Trophoblast cell (in vitro differentiated cells and primary cell): Measurements from ENCODE around the gene SAP30BP.

Experiments used
- DNase-seq, 2 donors: peaks; one replicate each; pipeline ENCODE4 v3.0.0-alpha.2; 2016
- H2AFZ ChIP-seq: 2 replicates; pipeline ENCODE4 v1.6.1; 2013; ENCODE audit warnings: low read length, moderate library complexity, mild to moderate bottlenecking; ENCODE audit not compliant: insufficient read depth, poor library complexity
- H2AK5ac ChIP-seq: 2 replicates; pipeline ENCODE4 v1.6.1; 2013; ENCODE audit warnings: mild to moderate bottlenecking, low read length
- H2BK120ac ChIP-seq: 2 replicates; pipeline ENCODE4 v1.6.1; 2013; ENCODE audit warnings: low read length, mild to moderate bottlenecking, moderate library complexity; ENCODE audit not compliant: insufficient read depth, poor library complexity
- H2BK12ac ChIP-seq: 2 replicates; pipeline ENCODE4 v1.6.1; 2013; ENCODE audit warnings: mild to moderate bottlenecking, low read length, moderate library complexity
- H2BK5ac ChIP-seq: 2 replicates; pipeline ENCODE4 v1.6.1; 2013; ENCODE audit warnings: low read length, low read depth, moderate library complexity, mild to moderate bottlenecking; ENCODE audit not compliant: poor library complexity
- H3K14ac ChIP-seq: 2 replicates; pipeline ENCODE4 v1.6.1; 2013; ENCODE audit warnings: mild to moderate bottlenecking, low read length
- H3K18ac ChIP-seq: 2 replicates; pipeline ENCODE4 v1.6.1; 2013; ENCODE audit warnings: mild to moderate bottlenecking, low read length
- H3K23ac ChIP-seq: 2 replicates; pipeline ENCODE4 v1.6.1; 2013; ENCODE audit warnings: low read length
- H3K27ac ChIP-seq: 2 replicates; pipeline ENCODE4 v1.5.1; 2013; ENCODE audit warnings: low read depth, mild to moderate bottlenecking, inconsistent platforms, low read length, moderate library complexity
- H3K27me3 ChIP-seq: 2 replicates; pipeline ENCODE4 v1.6.1; 2013; ENCODE audit warnings: inconsistent platforms, mild to moderate bottlenecking, low read length, moderate library complexity; ENCODE audit not compliant: insufficient read depth
- H3K36me3 ChIP-seq, 2 experiments: 1 replicate in 1 of 2; 2 replicates in 1 of 2; pipeline ENCODE4 v1.6.1; 2013; ENCODE audit warnings: low read length in 2 of 2, mild to moderate bottlenecking in 2 of 2, moderate library complexity in 1 of 2; ENCODE audit not compliant: insufficient read depth in 2 of 2, control insufficient read depth in 1 of 2
- H3K4ac ChIP-seq: 2 replicates; pipeline ENCODE4 v1.6.1; 2013; ENCODE audit warnings: low read depth, mild to moderate bottlenecking, low read length, moderate library complexity
- H3K4me1 ChIP-seq, 2 experiments: 1 replicate in 1 of 2; 2 replicates in 1 of 2; pipeline ENCODE4 v1.6.1; 2013; ENCODE audit warnings: low read length in 2 of 2, mild to moderate bottlenecking in 2 of 2, moderate library complexity in 1 of 2; ENCODE audit not compliant: insufficient read depth in 2 of 2, control insufficient read depth in 1 of 2
- H3K4me2 ChIP-seq: 2 replicates; pipeline ENCODE4 v1.6.1; 2013; ENCODE audit warnings: inconsistent platforms, mild to moderate bottlenecking, low read length, moderate library complexity
- H3K4me3 ChIP-seq: 2 replicates; pipeline ENCODE4 v1.5.1; 2013; ENCODE audit warnings: mild to moderate bottlenecking, low read depth, low read length, inconsistent platforms
- H3K79me1 ChIP-seq: one replicate; pipeline ENCODE4 v1.6.1; 2013; ENCODE audit warnings: low read length
- H3K79me2 ChIP-seq: 2 replicates; pipeline ENCODE4 v1.6.1; 2013; ENCODE audit warnings: low read length, mild to moderate bottlenecking; ENCODE audit not compliant: control insufficient read depth, insufficient read depth, poor library complexity
- H3K9ac ChIP-seq: 2 replicates; pipeline ENCODE4 v1.6.1; 2013; ENCODE audit warnings: mild to moderate bottlenecking, low read length
- H3K9me3 ChIP-seq: 2 replicates; pipeline ENCODE4 v1.6.1; 2013; ENCODE audit warnings: low read depth, mild to moderate bottlenecking, control low read depth, inconsistent platforms, low read length; ENCODE audit not compliant: insufficient read depth
- H4K12ac ChIP-seq: 2 replicates; pipeline ENCODE4 v1.6.1; 2013; ENCODE audit warnings: low read depth, mild to moderate bottlenecking, low read length, moderate library complexity
- H4K8ac ChIP-seq: 2 replicates; pipeline ENCODE4 v1.6.1; 2013; ENCODE audit warnings: low read depth, mild to moderate bottlenecking, low read length, moderate library complexity
- H4K91ac ChIP-seq: one replicate; pipeline ENCODE4 v1.6.1; 2013; ENCODE audit warnings: low read depth, mild to moderate bottlenecking, low read length, moderate library complexity
- whole genome bisulfite sequencing: extraction: QIAGEN DNeasy Blood & Tissue Kit; methylation state at CpG from one replicate; pipeline ENCODE4 v1.1.7; 2013; ENCODE audit warnings: missing lambda C conversion rate; ENCODE audit not compliant: insufficient read length, insufficient coverage; ENCODE audit errors: extremely low coverage; 5-methylcytosine and 5-hydroxymethylcytosine counted together

SAP30BP gene

DNA sequence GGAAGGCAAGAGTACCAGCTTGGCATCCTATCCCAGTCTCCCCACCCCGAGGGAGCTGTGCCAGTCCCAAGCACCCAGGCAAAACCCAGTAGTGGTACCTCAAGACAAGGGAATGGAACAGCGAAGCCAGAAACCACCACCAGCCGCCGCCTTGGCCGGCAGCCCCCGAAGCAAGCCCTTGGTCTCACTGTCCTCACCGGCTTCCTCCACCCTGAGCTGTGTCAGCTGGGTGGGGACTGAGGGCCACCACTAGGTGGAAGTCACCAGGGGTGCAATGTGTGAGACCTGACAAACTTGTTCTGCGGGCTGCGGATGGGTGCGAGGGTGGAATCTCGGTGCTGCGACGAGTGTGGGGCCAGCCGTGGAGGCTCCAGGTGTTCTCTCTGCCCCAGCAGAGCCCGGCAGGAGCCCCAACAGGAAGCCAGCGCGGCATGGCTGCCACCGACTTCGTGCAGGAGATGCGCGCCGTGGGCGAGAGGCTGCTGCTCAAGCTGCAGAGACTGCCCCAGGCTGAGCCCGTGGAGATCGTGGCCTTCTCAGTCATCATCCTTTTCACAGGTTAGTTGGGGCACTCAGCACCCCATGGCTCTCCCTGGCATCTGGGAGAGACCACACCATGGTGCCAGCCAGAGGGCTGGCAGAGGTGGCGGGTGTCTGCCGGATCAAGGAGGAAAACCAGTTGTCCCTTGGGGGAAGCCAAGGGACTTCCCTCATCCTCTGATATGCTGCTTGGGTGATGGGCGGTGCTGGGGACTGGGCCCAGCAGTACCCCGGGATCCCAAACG is 27.2 kb upstream of the SAP30BP start:
- no peak overlapping the region for H3K4ac ChIP-seq
- peak overlapping the region; percentile 18 for H3K14ac ChIP-seq
- H2AFZ ChIP-seq, result no peak overlapping the region
- no peak overlapping the region for H3K23ac ChIP-seq
- peak overlapping the region; percentile 18 for H2BK120ac ChIP-seq
- peak overlapping the region; percentile 7 for H3K4me2 ChIP-seq
- H3K27ac ChIP-seq, result no peak overlapping the region
- H2BK12ac ChIP-seq, result peak overlapping the region; percentile 8
- no CpG with 5 or more reads among the region's 30 CpGs for WGBS
- H3K79me2 ChIP-seq, result no peaks in the 10 kb centered on the region
- H2AK5ac ChIP-seq, result peak overlapping the region; percentile 27
- H4K12ac ChIP-seq, result no peak overlapping the region
- peaks cover 1% of the 10 kb centered on the region for H3K9me3 ChIP-seq
- DNase-seq, result peak; percentile 63 to 83
- H4K91ac ChIP-seq, result peak overlapping the region; percentile 40
- peaks cover 0 to 4% of the 10 kb centered on the region in 2 experiments for H3K36me3 ChIP-seq
- no peak overlapping the region for H4K8ac ChIP-seq
- no peak overlapping the region for H3K18ac ChIP-seq
- H3K79me1 ChIP-seq, result peaks cover 22% of the 10 kb centered on the region
- peaks cover 33% of the 10 kb centered on the region in 2 experiments for H3K4me1 ChIP-seq
- no peak overlapping the region for H2BK5ac ChIP-seq
- H3K27me3 ChIP-seq, result no peaks in the 10 kb centered on the region
- no peak overlapping the region for H3K9ac ChIP-seq
- H3K4me3 ChIP-seq, result no peak overlapping the region

DNA sequence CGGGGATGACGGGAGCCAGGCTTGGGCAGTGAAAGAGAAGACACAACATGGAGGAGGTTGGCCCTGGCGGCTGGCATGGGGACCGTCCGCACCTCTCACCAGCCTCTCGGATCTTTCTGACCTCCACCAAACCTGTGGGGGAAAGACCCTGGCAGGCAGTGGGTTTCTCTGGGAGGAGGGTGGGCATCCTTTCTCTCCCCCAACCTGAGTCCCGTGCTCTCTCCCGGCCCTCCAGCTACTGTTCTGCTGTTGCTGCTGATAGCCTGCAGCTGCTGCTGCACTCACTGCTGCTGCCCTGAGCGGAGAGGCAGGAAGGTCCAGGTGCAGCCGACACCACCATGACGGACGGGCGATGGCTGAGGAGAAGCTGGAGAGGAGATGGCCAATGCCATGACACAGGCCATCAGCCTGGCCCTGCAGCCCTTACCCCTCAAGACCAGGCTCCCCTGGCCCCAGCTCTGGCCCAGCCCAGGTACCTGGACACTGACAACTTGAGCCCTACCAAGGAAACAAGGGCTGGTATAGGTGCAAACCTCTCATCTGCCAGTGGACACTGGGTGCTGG is 26.5 kb upstream of the SAP30BP start:
- no peak overlapping the region for H3K4me3 ChIP-seq
- no peak overlapping the region for H4K8ac ChIP-seq
- H2AFZ ChIP-seq, result no peak overlapping the region
- H2BK12ac ChIP-seq, result no peak overlapping the region
- no peak overlapping the region for H3K18ac ChIP-seq
- WGBS, result no CpG with 5 or more reads among the region's 13 CpGs
- no peak overlapping the region for H2BK5ac ChIP-seq
- DNase-seq, result peak in 1 of 2 donors; percentile 23
- no peak overlapping the region for H2BK120ac ChIP-seq
- H4K91ac ChIP-seq, result peak overlapping the region; percentile 40
- H3K23ac ChIP-seq, result no peak overlapping the region
- H3K27me3 ChIP-seq, result no peaks in the 10 kb centered on the region
- H3K9ac ChIP-seq, result no peak overlapping the region
- H3K79me1 ChIP-seq, result peaks cover 24% of the 10 kb centered on the region
- H3K9me3 ChIP-seq, result peaks cover 1% of the 10 kb centered on the region
- H3K27ac ChIP-seq, result no peak overlapping the region
- H3K79me2 ChIP-seq, result no peaks in the 10 kb centered on the region
- no peak overlapping the region for H3K14ac ChIP-seq
- peak overlapping the region; percentile 16 for H2AK5ac ChIP-seq
- H3K36me3 ChIP-seq, result peaks cover 0 to 4% of the 10 kb centered on the region in 2 experiments
- no peak overlapping the region for H4K12ac ChIP-seq
- peaks cover 35 to 39% of the 10 kb centered on the region in 2 experiments for H3K4me1 ChIP-seq
- no peak overlapping the region for H3K4me2 ChIP-seq
- H3K4ac ChIP-seq, result no peak overlapping the region

DNA sequence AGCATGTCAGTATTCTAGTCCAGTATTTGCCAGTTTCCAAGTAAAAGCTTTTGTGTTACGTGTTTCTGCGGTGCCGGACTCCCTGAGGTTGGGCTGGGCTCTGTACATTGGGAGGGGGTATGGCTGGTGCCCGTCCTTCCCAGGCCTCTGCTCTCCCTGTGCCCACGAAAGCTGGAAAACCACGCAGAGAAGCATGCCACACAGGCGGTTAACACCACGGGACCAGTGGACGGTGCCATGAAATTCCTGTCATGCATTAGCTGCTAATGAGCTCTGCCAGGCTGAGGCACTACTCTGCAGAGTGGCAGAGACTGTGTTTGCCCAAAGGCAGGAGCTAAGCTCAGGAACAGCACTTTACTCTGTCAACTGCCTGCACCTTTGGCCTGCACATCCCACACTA is 25.8 kb upstream of the SAP30BP start:
- Histone ChIP-seq H3K27ac (no peak overlapping the region), H3K9ac (no peak overlapping the region), H2AFZ (no peak overlapping the region), H4K91ac (peak overlapping the region; percentile 11), H3K14ac (no peak overlapping the region), H2BK12ac (peak overlapping the region; percentile 32), H2AK5ac (no peak overlapping the region), H3K18ac (peak overlapping the region; percentile 36), H3K4me3 (no peak overlapping the region), H2BK120ac (no peak overlapping the region), H3K4me1 (peaks cover 42 to 46% of the 10 kb centered on the region in 2 experiments), H3K79me2 (peaks cover 2% of the 10 kb centered on the region), H3K9me3 (no peaks in the 10 kb centered on the region), H4K8ac (no peak overlapping the region), H3K79me1 (peaks cover 30% of the 10 kb centered on the region), H2BK5ac (no peak overlapping the region), H4K12ac (no peak overlapping the region), H3K4ac (no peak overlapping the region), H3K23ac (no peak overlapping the region), H3K36me3 (peaks cover 0 to 4% of the 10 kb centered on the region in 2 experiments), H3K4me2 (no peak overlapping the region), H3K27me3 (no peaks in the 10 kb centered on the region)
- no CpG with 5 or more reads among the region's 9 CpGs for WGBS
- no peak for DNase-seq

DNA sequence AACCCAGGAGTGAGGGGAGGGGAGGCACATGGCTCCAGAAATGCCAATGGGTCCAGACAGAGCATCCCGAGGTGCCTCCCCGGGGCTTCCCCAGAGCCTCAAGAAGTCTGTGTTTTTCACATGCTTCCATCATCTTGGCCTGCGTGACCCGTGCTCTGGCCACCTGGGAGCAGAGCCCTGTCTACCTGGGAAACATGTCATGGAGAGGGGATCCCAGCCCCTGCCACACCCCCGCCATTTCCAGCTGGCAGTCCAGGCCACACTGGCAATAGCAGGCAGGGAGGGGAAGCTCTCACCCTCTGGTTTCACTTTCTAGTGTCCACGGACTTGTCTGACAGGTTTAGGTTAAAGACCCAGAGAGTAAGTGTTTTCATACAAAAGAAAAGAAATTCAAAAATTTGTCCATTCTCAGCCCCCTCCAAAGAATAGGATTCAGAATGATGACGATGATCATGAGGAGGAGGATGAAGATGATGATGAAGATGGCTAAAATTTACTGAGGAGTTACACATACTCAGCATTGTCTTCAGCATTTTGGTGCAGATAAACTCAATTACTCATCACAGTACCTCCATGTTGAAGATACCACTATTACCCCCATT is 24.9 kb upstream of the SAP30BP start:
- H3K79me2 ChIP-seq, result peaks cover 2% of the 10 kb centered on the region
- H2BK120ac ChIP-seq, result no peak overlapping the region
- peak overlapping the region; percentile 12 for H3K4ac ChIP-seq
- no peak overlapping the region for H4K12ac ChIP-seq
- H4K8ac ChIP-seq, result peak overlapping the region; percentile 44
- H3K27me3 ChIP-seq, result no peaks in the 10 kb centered on the region
- no peak overlapping the region for H2AK5ac ChIP-seq
- peak overlapping the region; percentile 41 for H4K91ac ChIP-seq
- no peak overlapping the region for H3K4me3 ChIP-seq
- H3K18ac ChIP-seq, result peak overlapping the region; percentile 30
- DNase-seq, result peak; percentile 58 to 79
- H2BK12ac ChIP-seq, result peak overlapping the region; percentile 69
- H3K14ac ChIP-seq, result peak overlapping the region; percentile 12
- peaks cover 0 to 4% of the 10 kb centered on the region in 2 experiments for H3K36me3 ChIP-seq
- H3K4me2 ChIP-seq, result no peak overlapping the region
- no CpG with 5 or more reads among the region's 7 CpGs for WGBS
- H2AFZ ChIP-seq, result no peak overlapping the region
- H3K9ac ChIP-seq, result no peak overlapping the region
- H3K79me1 ChIP-seq, result peaks cover 34% of the 10 kb centered on the region
- H2BK5ac ChIP-seq, result peak overlapping the region; percentile 26
- no peak overlapping the region for H3K27ac ChIP-seq
- H3K23ac ChIP-seq, result no peak overlapping the region
- H3K9me3 ChIP-seq, result no peaks in the 10 kb centered on the region
- peaks cover 50 to 54% of the 10 kb centered on the region in 2 experiments for H3K4me1 ChIP-seq
